MCF 10A (cell line): ENCODE measurements around the gene ZNF512B. TPM values are rescaled to one million over a fixed set of nuclear protein-coding genes. Genes with fewer than 3 reads are reported as not detected.
A peak's percentile ranks its signal among the peaks of the same experiment; 100 is the strongest.
"Not testable (repeated sequence)": the region's sequence is repeated elsewhere in the genome, so short reads cannot be mapped to it uniquely, and the experiment has no call there.

Source experiments
- BruUV-seq: library from RNA; stranded (reverse); fragments of 400-500 nt; replicated peaks from 2 replicates; lab custom pipeline; 2021; lab: Mats Ljungman, UMichigan
- CTCF ChIA-PET: fragments of 300-600 bp; sonication (Branson Sonifier 250); formaldehyde crosslinking; extraction: SDS; loops from one replicate; lab custom pipeline; 2021; ENCODE audit warnings: antibody characterized with exemption, inconsistent platforms; lab: Yijun Ruan, JAX
- POLR2A ChIA-PET: fragments of 300-600, 350-650 bp; sonication (Branson Sonifier 250); formaldehyde crosslinking; extraction: SDS; loops from one replicate; lab custom pipeline; 2020; ENCODE audit warnings: antibody characterized with exemption, inconsistent platforms; lab: Yijun Ruan, JAX
- DNase-seq: peaks from one replicate; pipeline ENCODE4 v3.0.0-alpha.2; 2018; ENCODE audit not compliant: unreplicated experiment
- H3K27ac Mint-ChIP-seq: one replicate; pipeline ENCODE4 v1.8.0; 2022; ENCODE audit warnings: mild to moderate bottlenecking, low read depth, mixed read lengths; ENCODE audit not compliant: unreplicated experiment
- H3K27me3 Mint-ChIP-seq: one replicate; pipeline ENCODE4 v1.8.0; 2022; ENCODE audit warnings: mixed read lengths; ENCODE audit not compliant: insufficient read depth, unreplicated experiment
- H3K36me3 Mint-ChIP-seq: one replicate; pipeline ENCODE4 v1.8.0; 2022; ENCODE audit warnings: mild to moderate bottlenecking, moderate library complexity, mixed read lengths; ENCODE audit not compliant: insufficient read depth, unreplicated experiment
- H3K4me1 Mint-ChIP-seq: one replicate; pipeline ENCODE4 v1.8.0; 2022; ENCODE audit warnings: mixed read lengths; ENCODE audit not compliant: insufficient read depth, unreplicated experiment
- H3K4me3 Mint-ChIP-seq: one replicate; pipeline ENCODE4 v1.8.0; 2022; ENCODE audit warnings: mild to moderate bottlenecking, moderate library complexity, mixed read lengths; ENCODE audit not compliant: unreplicated experiment
- H3K9me3 Mint-ChIP-seq: one replicate; pipeline ENCODE4 v1.8.0; 2022; ENCODE audit warnings: mixed read lengths; ENCODE audit not compliant: unreplicated experiment
- CTCF ChIP-seq: fragments of 200-600 bp; IDR thresholded peaks from one replicate; pipeline ENCODE4 v1.8.0; 2022; ENCODE audit warnings: antibody characterized with exemption, mild to moderate bottlenecking; ENCODE audit not compliant: unreplicated experiment
- intact Hi-C: fragments of 100-400 bp; cut with micrococcal nuclease; formaldehyde crosslinking; loops from 2 replicates; pipeline ENCODE4 v1.14.1; 2022
- total RNA-seq: library from RNA; stranded (reverse); gene quantifications from 2 replicates; pipeline ENCODE4 v1.2.3, GENCODE V29; 2022

Gene ZNF512B
- total RNA-seq, 1 experiment from 2014 or later, result 26.6 TPM

GRCh38 chr20:63973636-63974401, 4.1 kb upstream of the ZNF512B start:
- peak; percentile 98 for TF ChIP-seq CTCF
- peak; percentile 76 for DNase-seq
- ChIA-PET POLR2A (interaction anchor here (0.8 to 1.4 kb wide), 11 partner anchors 10 to 439 kb away, joined by 3 to 6 read pairs (median 4); partner anchors contain the start of genes GMEB2, TPD52L2 and UCKL1), CTCF (interaction anchor here (0.6 to 2.9 kb wide), 31 partner anchors 10 to 1330 kb away, joined by 3 to 24 read pairs (median 3); partner anchors contain the start of genes ARFRP1, PTK6, UCKL1 and ZGPAT)
- no peaks in the 10 kb centered on the region for H3K27me3 Mint-ChIP-seq
- BruUV-seq, result no TSS peak
- no peaks in the 10 kb centered on the region for H3K36me3 Mint-ChIP-seq
- H3K9me3 Mint-ChIP-seq, result no peaks in the 10 kb centered on the region
- H3K4me1 Mint-ChIP-seq, result peaks cover 31% of the 10 kb centered on the region
- intact Hi-C loops, result loop anchor here (1.0 to 5.0 kb wide), 3 partner anchors 187 to 436 kb away; partner anchors contain the start of genes ARFRP1 and ZGPAT
- H3K4me3 Mint-ChIP-seq, result peak overlapping the region; percentile 61
- no peak overlapping the region for H3K27ac Mint-ChIP-seq

GRCh38 chr20:63973160-63973479, 3.4 kb upstream of the ZNF512B start:
- peaks cover 35% of the 10 kb centered on the region for H3K4me1 Mint-ChIP-seq
- no peaks in the 10 kb centered on the region for H3K9me3 Mint-ChIP-seq
- intact Hi-C loops, result loop anchor here (5.0 kb wide), 2 partner anchors 186 to 266 kb away; partner anchors contain the start of genes ARFRP1 and ZGPAT
- peak overlapping the region; percentile 18 for H3K27ac Mint-ChIP-seq
- CTCF ChIA-PET, result interaction anchor here (0.7 to 2.9 kb wide), 17 partner anchors 9 to 1329 kb away, joined by 3 to 24 read pairs (median 4); partner anchors contain the start of genes ARFRP1, PTK6, UCKL1 and ZGPAT
- H3K36me3 Mint-ChIP-seq, result no peaks in the 10 kb centered on the region
- no peak for TF ChIP-seq CTCF
- BruUV-seq, result no TSS peak
- H3K27me3 Mint-ChIP-seq, result no peaks in the 10 kb centered on the region
- H3K4me3 Mint-ChIP-seq, result peak overlapping the region; percentile 61
- POLR2A ChIA-PET, result interaction anchor here (1.0 to 1.4 kb wide), 7 partner anchors 10 to 435 kb away, joined by 3 to 6 read pairs (median 5); partner anchors contain the start of genes TPD52L2 and UCKL1
- DNase-seq, result no peak

- ChIA-PET CTCF (interaction anchor here (0.5 to 2.9 kb wide), 8 partner anchors 8 to 476 kb away, joined by 3 to 24 read pairs (median 5); partner anchors contain the start of genes PRPF6, PTK6 and UCKL1), POLR2A (no interaction called here)
- Mint-ChIP-seq H3K4me1 (peaks cover 32% of the 10 kb centered on the region), H3K36me3 (no peaks in the 10 kb centered on the region), H3K27ac (peak overlapping the region; percentile 18), H3K27me3 (no peaks in the 10 kb centered on the region), H3K9me3 (no peaks in the 10 kb centered on the region), H3K4me3 (no peak overlapping the region)
- no TSS peak for BruUV-seq
- TF ChIP-seq CTCF, result no peak
- DNase-seq, result no peak
- intact Hi-C loops, result loop anchor here (5.0 kb wide), 2 partner anchors 185 to 265 kb away; partner anchors contain the start of genes ARFRP1 and ZGPAT
Observed at GRCh38 chr20:63972312-63973159, 2.8 kb upstream of the ZNF512B start.

GRCh38 chr20:63971960-63972311, 2.2 kb upstream of the ZNF512B start:
- POLR2A ChIA-PET, result interaction anchor here (0.9 kb wide), 1 partner anchor 8 kb away, joined by 4 read pairs; no protein-coding TSS in a partner anchor
- not testable (repeated sequence) for H3K27ac Mint-ChIP-seq, H3K9me3 Mint-ChIP-seq, H3K27me3 Mint-ChIP-seq, DNase-seq, BruUV-seq, H3K4me3 Mint-ChIP-seq, H3K36me3 Mint-ChIP-seq
- intact Hi-C loops, result loop anchor here (5.0 kb wide), 2 partner anchors 185 to 265 kb away; partner anchors contain the start of genes ARFRP1 and ZGPAT
- CTCF ChIA-PET, result interaction anchor here (0.5 to 2.4 kb wide), 5 partner anchors 9 to 316 kb away, joined by 3 to 12 read pairs (median 3); partner anchors contain the start of gene PRPF6
- H3K4me1 Mint-ChIP-seq, result peaks cover 30% of the 10 kb centered on the region
